ENCODE results near the gene HBA1. TPM values are rescaled to one million over a fixed set of nuclear protein-coding genes. Genes with fewer than 3 reads are reported as not detected.

The HBA1 gene
- not detected in 2 replicates for total RNA-seq

GRCh38 chr16:176477-177382 is at the start of gene HBA1:
TSS of gene HBA1 (plus strand) at chr16:176680. CDS start at chr16:176717, 37 bp downstream.

GRCh38 chr16:152141-153128 is 24.0 kb upstream of the HBA1 start, which contains the start of gene HBZ:
TSS of gene HBZ (plus strand) at chr16:152644. CDS start at chr16:152910, 266 bp downstream.

DNA sequence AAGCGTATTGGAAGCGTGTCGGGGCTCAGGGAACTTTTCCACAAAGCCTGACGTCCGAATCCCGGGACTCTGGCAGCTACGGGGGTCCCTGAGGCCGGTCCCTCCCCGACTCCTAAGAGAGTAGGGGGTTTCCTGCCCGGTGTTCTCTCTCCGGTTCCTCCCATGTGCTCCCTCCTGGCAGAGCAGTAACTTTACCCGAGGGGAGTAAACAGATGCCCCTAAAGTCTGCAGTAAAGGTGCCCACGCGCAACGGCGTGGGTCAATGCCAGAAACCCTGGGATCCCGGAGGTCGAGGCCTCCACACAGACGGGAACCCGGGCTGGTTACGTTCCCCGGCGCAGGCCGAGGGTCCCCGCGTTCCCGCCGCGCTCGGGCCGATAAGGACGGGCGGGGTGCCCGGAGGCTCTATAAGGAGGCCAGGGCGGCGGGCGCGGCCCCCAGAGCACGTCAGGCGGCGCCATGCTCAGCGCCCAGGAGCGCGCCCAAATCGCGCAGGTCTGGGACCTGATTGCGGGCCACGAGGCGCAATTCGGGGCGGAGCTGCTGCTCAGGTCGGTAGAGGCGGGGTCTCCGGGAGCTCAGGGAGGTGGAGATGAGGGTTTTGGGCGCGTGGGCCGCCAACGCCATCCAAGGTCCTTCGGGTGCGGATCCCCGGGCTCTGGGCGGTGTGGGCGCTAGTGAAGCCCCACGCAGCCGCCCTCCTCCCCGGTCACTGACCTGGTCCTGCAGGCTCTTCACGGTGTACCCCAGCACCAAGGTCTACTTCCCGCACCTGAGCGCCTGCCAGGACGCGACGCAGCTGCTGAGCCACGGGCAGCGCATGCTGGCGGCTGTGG is 10.7 kb upstream of the HBA1 start, which contains the start of gene HBM:
HBM (plus strand) TSS at position 440 of the 836 bp plus-strand sequence; CDS start at position 460, 20 bp downstream.

DNA sequence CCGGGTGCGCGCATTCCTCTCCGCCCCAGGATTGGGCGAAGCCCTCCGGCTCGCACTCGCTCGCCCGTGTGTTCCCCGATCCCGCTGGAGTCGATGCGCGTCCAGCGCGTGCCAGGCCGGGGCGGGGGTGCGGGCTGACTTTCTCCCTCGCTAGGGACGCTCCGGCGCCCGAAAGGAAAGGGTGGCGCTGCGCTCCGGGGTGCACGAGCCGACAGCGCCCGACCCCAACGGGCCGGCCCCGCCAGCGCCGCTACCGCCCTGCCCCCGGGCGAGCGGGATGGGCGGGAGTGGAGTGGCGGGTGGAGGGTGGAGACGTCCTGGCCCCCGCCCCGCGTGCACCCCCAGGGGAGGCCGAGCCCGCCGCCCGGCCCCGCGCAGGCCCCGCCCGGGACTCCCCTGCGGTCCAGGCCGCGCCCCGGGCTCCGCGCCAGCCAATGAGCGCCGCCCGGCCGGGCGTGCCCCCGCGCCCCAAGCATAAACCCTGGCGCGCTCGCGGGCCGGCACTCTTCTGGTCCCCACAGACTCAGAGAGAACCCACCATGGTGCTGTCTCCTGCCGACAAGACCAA is 4.0 kb upstream of the HBA1 start, which contains the start of gene HBA2:
HBA2 (plus strand) TSS at position 503 of the 568 bp plus-strand sequence; CDS start at position 540, 37 bp downstream.

GRCh38 chr16:180101-180675 is 3.7 kb downstream of the HBA1 start, which contains the start of gene HBQ1:
TSS of gene HBQ1 (plus strand) at chr16:180459. CDS start at chr16:180487, 28 bp downstream.

Small RNAs within 50 kb of the gene (small RNA-seq; reads per million reads assigned to genes)
- not detected for gene RF00019 (ENCODE audit: low replicate concordance)

Other genes with a start within 250 kb of the HBA1 start
- gene POLR3K, start 123.1 kb upstream of the HBA1 start, total RNA-seq = 1.5 and 3.1 TPM in 2 replicates
- 10.7 and 17.3 TPM in 2 replicates for gene SNRNP25, start 122.9 kb upstream of the HBA1 start, total RNA-seq
- gene RHBDF1, start 104.0 kb upstream of the HBA1 start, total RNA-seq = 71.1 and 96.6 TPM in 2 replicates
- gene MPG, start 98.5 kb upstream of the HBA1 start, total RNA-seq = 147 and 251 TPM in 2 replicates
- gene NPRL3, start 38.0 kb upstream of the HBA1 start, total RNA-seq = 12.9 and 14.2 TPM in 2 replicates
- not detected in 2 replicates for gene HBZ, start 24.0 kb upstream of the HBA1 start, total RNA-seq
- gene HBM, start 10.7 kb upstream of the HBA1 start, total RNA-seq = not detected in 2 replicates
- not detected in 2 replicates for gene HBA2, start 3.8 kb upstream of the HBA1 start, total RNA-seq
- not detected in 2 replicates for gene HBQ1, start 3.8 kb downstream of the HBA1 start, total RNA-seq
- 31.5 and 59.0 TPM in 2 replicates for gene LUC7L, start 52.8 kb downstream of the HBA1 start, total RNA-seq
- 58.8 and 81.4 TPM in 2 replicates for gene FAM234A, start 58.1 kb downstream of the HBA1 start, total RNA-seq
- gene RGS11, start 99.3 kb downstream of the HBA1 start, total RNA-seq = 1.0 and 2.4 TPM in 2 replicates
- gene ARHGDIG, start 103.9 kb downstream of the HBA1 start, total RNA-seq = 0.44 TPM in 1 of 2 replicates, not detected in the other
- gene PDIA2, start 106.5 kb downstream of the HBA1 start, total RNA-seq = 0.57 and 2.8 TPM in 2 replicates
- gene AXIN1, start 176.0 kb downstream of the HBA1 start, total RNA-seq = 25.8 and 28.2 TPM in 2 replicates
- gene MRPL28, start 193.9 kb downstream of the HBA1 start, total RNA-seq = 76.4 and 85.0 TPM in 2 replicates
- 109 and 146 TPM in 2 replicates for gene PGAP6, start 205.3 kb downstream of the HBA1 start, total RNA-seq
- gene NME4, start 220.5 kb downstream of the HBA1 start, total RNA-seq = 96.1 and 115 TPM in 2 replicates
- gene DECR2, start 225.2 kb downstream of the HBA1 start, total RNA-seq = 8.8 and 10.2 TPM in 2 replicates
- gene RAB11FIP3, start 249.0 kb downstream of the HBA1 start, total RNA-seq = 23.2 and 27.8 TPM in 2 replicates

All from placental pericyte (primary cell).